Brain pericyte (primary cell): ENCODE measurements around the gene SLC5A11.
"Not testable (repeated sequence)": the region's sequence is repeated elsewhere in the genome, so short reads cannot be mapped to it uniquely, and the experiment has no call there.

Experiments used
- DNase-seq: peaks from one replicate; pipeline ENCODE4 v3.0.0-alpha.2; 2012; ENCODE audit warnings: low read depth, low spot score

The SLC5A11 gene

DNA sequence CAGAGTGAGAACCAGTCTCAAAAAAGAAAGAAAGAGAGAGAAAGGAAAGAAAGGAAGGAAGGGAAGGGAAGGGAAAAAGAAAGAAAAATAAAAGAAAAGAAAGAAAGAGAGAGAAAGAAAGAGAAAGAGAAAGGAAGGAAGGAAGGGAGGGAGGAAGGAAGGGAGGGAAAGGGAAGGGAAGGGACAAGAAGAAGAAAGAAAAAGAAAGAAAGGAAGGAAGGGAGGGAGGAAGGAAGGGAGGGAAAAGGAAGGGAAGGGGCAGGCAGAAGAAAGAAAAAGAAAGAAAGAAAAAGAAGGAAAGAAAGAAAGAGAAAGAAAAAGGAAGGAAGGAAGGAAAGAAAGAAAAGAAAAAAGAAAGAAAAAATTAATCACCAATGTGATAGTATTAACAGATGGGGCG, 15.7 kb downstream of the SLC5A11 start:
- DNase-seq = no peak

GRCh38 chr16:24863582-24864437, 18.0 kb downstream of the SLC5A11 start:
- DNase-seq = no peak

- DNase-seq = no peak
Observed at GRCh38 chr16:24869033-24869432, 23.3 kb downstream of the SLC5A11 start.

DNA sequence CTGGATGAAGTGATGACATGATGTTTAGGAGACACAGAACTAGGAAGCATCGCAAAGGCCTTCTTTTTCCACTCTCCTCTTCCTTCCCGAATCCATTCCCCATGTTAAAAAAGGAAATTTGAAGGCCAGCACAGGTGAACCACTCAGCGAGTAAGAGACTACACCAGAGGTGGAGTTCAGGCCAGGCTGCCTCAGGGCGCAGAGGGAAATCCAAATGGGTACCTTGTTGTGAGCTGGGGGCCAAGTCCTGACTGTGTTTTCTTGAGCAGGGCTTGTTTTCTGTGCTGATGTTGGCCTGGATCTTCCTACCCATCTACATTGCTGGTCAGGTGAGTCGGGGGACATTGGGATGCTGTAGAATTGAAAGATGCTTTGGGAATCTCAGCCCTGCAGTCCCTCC, 26.1 kb downstream of the SLC5A11 start:
- no peak for DNase-seq

DNA sequence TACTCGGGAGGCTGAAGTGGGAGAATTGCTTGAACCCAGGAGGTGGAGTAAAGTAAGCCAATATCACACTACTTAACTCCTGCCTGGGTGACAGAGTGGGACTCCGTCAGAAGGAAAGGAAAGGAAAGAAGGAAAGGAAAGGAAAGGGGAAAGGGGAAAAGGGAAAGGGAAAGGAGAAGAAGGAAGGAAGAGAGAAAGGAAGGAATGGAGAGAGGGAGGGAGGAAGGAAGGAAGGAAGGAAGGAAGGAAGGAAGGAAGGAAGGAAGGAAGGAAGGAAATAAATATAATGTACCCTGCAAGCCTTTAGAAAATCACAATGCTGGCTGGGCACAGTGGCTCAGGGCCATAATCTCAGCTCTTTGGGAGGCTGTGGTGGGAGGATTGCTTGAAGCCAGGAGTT, 27.3 kb downstream of the SLC5A11 start:
- no peak for DNase-seq

GRCh38 chr16:24875466-24875865, 29.7 kb downstream of the SLC5A11 start:
- DNase-seq = no peak

DNA sequence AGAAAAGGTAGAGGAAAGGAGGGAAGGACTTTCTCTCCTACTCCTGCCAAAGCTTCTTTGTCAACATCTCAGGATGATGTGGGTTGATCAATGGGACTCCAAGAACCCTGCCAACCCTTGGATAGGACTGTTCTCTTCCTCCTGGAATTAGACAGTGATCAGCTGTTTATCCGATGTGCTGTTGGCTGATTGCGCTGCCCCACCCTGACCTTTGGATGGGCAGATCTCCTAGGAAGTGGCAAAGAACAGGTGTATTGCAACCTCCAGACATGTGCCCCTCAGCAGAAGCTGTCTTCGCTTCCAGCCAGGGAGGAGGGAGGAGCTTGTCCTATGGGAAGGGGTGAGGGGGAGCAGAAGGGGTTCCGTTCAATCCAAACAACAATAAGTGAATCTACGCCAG, 30.5 kb downstream of the SLC5A11 start:
- no peak for DNase-seq

DNA sequence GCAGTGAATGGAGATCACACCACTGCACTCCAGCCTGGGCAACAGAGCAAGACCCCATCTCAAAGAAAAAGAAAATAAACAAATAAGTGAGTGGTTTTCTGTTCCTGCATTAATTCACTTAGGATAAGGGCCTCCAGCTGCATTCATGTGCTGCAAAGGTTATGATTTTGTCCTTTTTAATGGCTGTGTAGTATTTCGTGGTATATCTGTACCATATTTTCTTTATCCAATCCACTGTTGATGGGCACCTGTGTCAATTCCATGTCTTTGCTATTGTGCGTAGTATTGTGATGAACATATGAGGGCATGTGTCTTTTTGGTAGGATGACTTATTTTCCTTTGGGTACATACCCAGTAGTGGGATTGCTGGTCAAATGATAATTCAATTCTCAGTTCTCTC, 33.9 kb downstream of the SLC5A11 start:
- DNase-seq = no peak

DNA sequence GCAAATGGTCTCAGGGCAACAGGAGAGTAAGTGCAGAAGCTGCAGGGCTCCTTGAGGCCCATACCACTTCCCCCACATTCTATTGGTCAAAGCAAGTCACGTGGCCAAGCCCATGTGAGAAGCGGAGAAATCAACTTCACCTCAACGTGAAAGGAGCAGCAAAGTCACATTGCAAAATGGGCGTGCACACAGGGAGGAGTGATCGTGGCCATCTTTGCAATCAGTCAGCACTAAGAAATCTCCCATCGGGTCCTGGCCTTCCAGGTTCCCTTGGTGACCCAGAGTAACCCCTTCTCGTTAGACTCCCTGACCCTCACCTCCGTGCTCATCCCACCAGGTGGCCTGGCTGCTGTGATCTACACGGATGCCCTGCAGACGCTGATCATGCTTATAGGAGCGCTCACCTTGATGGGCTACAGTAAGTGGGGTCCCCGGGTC, 38.0 kb downstream of the SLC5A11 start:
- DNase-seq = no peak

- no peak for DNase-seq
Observed at GRCh38 chr16:24887472-24887871, 41.7 kb downstream of the SLC5A11 start.

DNA sequence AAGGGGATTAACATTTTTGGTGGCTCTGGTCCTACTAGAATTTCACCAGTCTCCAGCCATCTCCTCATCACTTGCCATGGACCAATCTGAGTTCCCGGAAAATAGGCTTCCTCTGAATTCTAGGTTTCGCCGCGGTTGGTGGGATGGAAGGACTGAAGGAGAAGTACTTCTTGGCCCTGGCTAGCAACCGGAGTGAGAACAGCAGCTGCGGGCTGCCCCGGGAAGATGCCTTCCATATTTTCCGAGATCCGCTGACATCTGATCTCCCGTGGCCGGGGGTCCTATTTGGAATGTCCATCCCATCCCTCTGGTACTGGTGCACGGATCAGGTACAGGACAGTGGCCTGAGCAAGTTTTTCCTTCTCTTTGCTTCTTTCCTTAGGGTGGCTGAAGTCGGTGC, 45.0 kb downstream of the SLC5A11 start:
- no peak for DNase-seq

DNA sequence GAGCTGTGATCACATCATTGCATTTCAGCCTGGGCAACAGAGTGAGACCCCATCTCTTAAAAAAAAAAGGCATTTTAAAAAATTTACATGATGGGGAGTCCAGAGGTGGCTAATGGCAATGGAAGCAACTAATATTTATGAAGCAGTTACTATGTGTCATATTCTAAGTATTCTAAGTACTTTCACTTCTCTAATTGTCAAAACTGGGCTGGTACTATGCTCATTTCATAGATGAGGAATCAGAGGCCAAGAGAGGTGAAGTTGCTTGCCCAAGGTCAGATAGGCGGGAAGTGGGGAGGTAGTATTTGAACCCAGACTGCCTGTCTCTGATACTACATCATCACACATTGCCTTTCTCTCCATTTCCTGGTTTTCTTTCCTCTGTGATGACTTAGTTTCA, 50.7 kb downstream of the SLC5A11 start:
- DNase-seq = no peak

DNA sequence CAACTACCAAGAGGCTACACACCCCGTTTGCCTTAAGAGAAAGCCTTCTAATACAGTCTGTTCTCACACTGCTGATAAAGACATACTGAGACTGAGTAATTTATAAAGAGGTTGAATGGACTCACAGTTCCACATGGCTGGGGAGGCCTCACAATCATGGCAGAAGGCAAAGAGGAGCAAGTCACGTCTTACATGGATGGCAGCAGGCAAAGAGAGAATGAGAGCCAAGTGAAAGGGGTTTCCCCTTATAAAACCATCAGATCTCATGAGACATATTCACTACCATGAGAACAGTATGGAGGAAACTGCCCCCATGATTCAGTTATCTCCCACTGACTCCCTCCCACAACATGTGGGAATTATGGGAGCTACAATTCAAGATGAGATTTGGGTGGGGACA, 51.8 kb downstream of the SLC5A11 start:
- not testable (repeated sequence) for DNase-seq

GRCh38 chr16:24900230-24900629, 54.5 kb downstream of the SLC5A11 start:
- no peak for DNase-seq

DNA sequence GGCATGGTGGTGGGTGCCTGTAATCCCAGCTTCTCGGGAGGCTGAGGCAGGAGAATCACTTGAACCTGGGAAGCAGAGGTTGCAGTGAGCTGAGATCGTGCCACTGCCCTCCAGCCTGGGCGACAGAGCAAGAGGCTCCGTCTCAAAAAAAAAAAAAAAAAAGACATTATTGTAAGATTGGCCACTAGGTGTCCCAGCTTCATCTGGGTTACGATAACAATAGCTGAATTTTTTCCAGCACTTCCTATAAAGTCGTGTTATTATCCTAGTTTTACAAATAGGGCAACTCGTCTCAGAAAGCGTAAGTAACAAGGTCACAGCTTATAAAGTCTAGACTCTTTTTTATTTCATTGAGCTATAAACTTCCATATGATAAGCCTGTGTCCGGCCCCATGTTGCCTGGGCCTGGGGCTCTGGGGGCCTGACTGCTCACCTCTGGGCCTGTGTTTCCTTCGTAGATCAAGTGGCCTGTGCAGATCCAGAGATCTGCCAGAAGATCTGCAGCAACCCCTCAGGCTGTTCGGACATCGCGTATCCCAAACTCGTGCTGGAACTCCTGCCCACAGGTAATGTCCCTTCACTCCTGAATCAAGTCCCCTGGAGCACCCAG, 60.5 kb downstream of the SLC5A11 start:
- no peak for DNase-seq

GRCh38 chr16:24906901-24907300, 61.1 kb downstream of the SLC5A11 start:
- DNase-seq = no peak

GRCh38 chr16:24908716-24909115, 63.0 kb downstream of the SLC5A11 start:
- no peak for DNase-seq

DNA sequence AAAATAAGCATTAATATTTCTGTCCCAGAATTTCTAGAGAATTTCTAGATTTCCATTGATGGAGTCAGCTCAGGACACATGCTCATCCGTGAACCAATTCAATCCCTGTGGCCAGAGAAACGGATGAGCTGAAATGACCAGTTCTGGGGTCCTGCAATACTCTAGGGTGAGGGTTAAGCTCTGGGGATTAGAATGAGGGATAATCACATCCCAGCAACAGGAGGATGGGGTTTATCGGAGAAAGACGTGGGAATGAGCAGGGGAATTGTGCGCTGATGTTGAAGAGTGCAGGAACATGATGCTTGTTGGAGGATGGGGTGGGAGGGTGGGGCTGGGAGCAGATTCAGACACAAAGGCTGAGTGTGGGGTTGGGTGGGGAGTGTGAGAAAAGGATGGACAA, 64.1 kb downstream of the SLC5A11 start:
- DNase-seq = no peak

GRCh38 chr16:24915019-24915418, 69.3 kb downstream of the SLC5A11 start:
- no peak for DNase-seq

DNA sequence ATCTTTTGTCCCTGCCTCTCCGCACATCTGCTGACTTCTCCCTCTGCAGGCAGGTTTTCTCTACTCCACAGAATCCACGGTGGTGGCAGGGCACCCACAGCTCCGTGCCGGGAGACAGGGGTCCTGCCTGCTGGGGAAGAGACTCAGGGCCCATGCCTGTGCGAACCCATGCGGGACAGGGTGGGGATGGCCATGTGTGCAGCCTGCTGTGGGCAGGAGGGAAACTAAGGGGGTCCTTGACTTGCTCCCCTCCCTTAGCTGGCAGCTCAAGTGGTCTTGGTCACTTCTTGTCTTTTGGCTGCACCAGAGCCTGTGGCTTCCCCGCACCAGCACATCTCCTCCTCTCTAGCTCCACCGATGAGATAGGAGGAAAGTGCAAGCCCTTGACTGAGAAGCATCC, 69.8 kb downstream of the SLC5A11 start:
- no peak for DNase-seq

- no peak for DNase-seq
Observed at GRCh38 chr16:24917236-24917635, 71.5 kb downstream of the SLC5A11 start.

GRCh38 chr16:24917891-24918290, 72.1 kb downstream of the SLC5A11 start:
- no peak for DNase-seq

GRCh38 chr16:24918641-24919040, 72.9 kb downstream of the SLC5A11 start:
- DNase-seq = no peak
